ENCODE results near the gene COL21A1. TPM values are rescaled to one million over a fixed set of nuclear protein-coding genes. Genes with fewer than 3 reads are reported as not detected.

Gene COL21A1
- total RNA-seq, 1 experiment from 2014 or later = 1.8 TPM

GRCh38 chr6:56280126-56280525 lies 32.7 kb upstream of the COL21A1 start:
- Mint-ChIP-seq H3K9me3 (no peaks in the 10 kb centered on the region; a peak in 1 of 5 replicates), H3K36me3 (ENCODE audit: insufficient read depth in 1 of 3, low read depth in 3 of 3) (no peaks in the 10 kb centered on the region), H3K4me1 (peaks cover 13 to 17% of the 10 kb centered on the region in 2 experiments), H3K4me3 (no peak overlapping the region), H3K27ac (no peak overlapping the region), H3K27me3 (ENCODE audit: low read depth) (no peaks in the 10 kb centered on the region)
- H3K4ac ChIP-seq (ENCODE audit: low read depth, low read length) = no peak overlapping the region
- H3K9me3 ChIP-seq (ENCODE audit: control insufficient read depth, low read depth, low read length) = no peaks in the 10 kb centered on the region
- H4K20me1 ChIP-seq (ENCODE audit: control insufficient read depth, insufficient read depth, insufficient read length) = no peaks in the 10 kb centered on the region
- H2BK120ac ChIP-seq (ENCODE audit: low read depth, low read length, poor library complexity, severe bottlenecking) = no peak overlapping the region
- no peak overlapping the region for H3T11ph ChIP-seq (ENCODE audit: low read length)
- H4K91ac ChIP-seq (ENCODE audit: insufficient read length, low read depth, low read length) = no peak overlapping the region
- H2AFZ ChIP-seq (ENCODE audit: low read length) = no peak overlapping the region
- H3K18ac ChIP-seq (ENCODE audit: insufficient read length, low read depth, low read length) = no peak overlapping the region
- no peaks in the 10 kb centered on the region for H3K23me2 ChIP-seq (ENCODE audit: insufficient read length, low read depth, low read length, poor library complexity, severe bottlenecking)
- H3K79me2 ChIP-seq (ENCODE audit: insufficient read depth, low read length) = no peaks in the 10 kb centered on the region
- H2BK12ac ChIP-seq (ENCODE audit: insufficient read length, low read depth, low read length) = no peak overlapping the region
- no peak overlapping the region for H3K14ac ChIP-seq (ENCODE audit: insufficient read depth, low read length)
- TF ChIP-seq CTCF (conservative IDR thresholded peaks at IDR 0.05) = no peak
- no peak overlapping the region for H3K27ac ChIP-seq (ENCODE audit: insufficient read length, low read depth, low read length)
- WGBS (ENCODE audit: extremely low coverage, insufficient read length, low lambda C conversion rate) = no CpG with 5 or more reads among the region's 3 CpGs
- no peak overlapping the region for H3K9ac ChIP-seq (ENCODE audit: extremely low read depth, insufficient read length, low read length)
- no peak overlapping the region for H3K4me2 ChIP-seq (ENCODE audit: insufficient read depth, insufficient read length, low read length)
- no peak overlapping the region for H2BK5ac ChIP-seq (ENCODE audit: insufficient read length, low read length)
- no peaks in the 10 kb centered on the region for H3K4me1 ChIP-seq (ENCODE audit: insufficient read depth, low read length)
- H2BK15ac ChIP-seq (ENCODE audit: low read depth, low read length) = no peak overlapping the region
- no peak overlapping the region for H2AK5ac ChIP-seq (ENCODE audit: insufficient read length, low read length)
- no peak overlapping the region for H3K23ac ChIP-seq (ENCODE audit: insufficient read length, low read depth, low read length)
- H2BK20ac ChIP-seq (ENCODE audit: low read depth, low read length, poor library complexity, severe bottlenecking) = no peak overlapping the region
- H3K27me3 ChIP-seq (ENCODE audit: insufficient read depth, low read length) = no peaks in the 10 kb centered on the region
- H3K56ac ChIP-seq (ENCODE audit: insufficient read length, low read depth, low read length) = no peak overlapping the region
- no peak overlapping the region for H4K5ac ChIP-seq (ENCODE audit: insufficient read length, low read depth, low read length)
- no peak for DNase-seq
- H3K79me1 ChIP-seq (ENCODE audit: insufficient read depth, low read depth, low read length, poor library complexity, severe bottlenecking) = no peaks in the 10 kb centered on the region
- no peak overlapping the region for H4K8ac ChIP-seq (replicated peaks; ENCODE audit: insufficient read length, low read depth, low read length)
